IPS-NIHi11 (cell line): ENCODE data around the gene TTLL3.

Source experiments
- DNase-seq: peaks from one replicate; pipeline ENCODE4 v3.0.0; 2012; ENCODE audit warnings: mixed read lengths, low spot score

The TTLL3 gene

DNA sequence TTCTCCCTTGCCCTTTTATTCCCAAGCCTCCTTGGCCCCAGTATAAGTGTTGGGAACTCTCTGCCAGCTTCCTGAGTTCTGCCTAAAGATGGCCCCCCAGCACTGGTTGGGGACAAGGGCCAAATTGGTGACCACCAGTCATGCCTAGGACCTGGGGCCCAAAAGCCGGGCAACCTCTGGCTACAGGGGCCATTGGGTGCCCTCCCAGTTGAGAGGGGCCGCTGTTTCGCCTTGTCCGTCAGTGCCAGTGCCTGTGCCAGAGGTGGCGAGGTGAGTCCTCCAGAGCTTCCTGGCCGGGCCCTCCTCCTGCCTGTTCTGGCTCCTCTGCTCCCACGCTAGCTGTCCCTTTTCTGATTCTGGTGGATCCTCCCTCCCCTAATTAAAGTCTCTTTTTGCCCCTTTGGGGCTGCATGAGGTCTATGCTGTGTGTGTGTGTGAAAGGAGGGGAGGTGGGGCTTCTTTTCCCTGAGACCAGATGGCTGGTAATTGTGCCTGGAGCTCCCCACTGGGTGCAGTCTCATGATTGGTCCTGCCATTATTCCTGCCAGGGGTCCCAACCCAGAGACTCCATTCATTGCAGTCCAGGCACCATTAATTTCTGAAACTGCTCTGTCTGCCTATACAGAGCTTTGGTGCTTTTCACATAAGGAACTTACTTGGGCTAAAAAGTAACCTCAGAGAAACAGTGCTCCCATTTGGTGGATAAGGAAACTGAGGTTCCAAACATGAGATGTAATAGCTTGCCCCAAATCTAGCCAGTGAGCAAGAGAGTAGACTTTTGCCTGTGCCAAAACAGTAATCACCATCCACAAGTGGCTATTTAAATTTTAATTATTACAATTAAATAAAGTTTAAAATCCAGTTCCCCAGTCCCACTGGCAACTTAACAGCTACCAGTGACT is 3.1 kb upstream of the TTLL3 start:
- DNase-seq = no peak

DNA sequence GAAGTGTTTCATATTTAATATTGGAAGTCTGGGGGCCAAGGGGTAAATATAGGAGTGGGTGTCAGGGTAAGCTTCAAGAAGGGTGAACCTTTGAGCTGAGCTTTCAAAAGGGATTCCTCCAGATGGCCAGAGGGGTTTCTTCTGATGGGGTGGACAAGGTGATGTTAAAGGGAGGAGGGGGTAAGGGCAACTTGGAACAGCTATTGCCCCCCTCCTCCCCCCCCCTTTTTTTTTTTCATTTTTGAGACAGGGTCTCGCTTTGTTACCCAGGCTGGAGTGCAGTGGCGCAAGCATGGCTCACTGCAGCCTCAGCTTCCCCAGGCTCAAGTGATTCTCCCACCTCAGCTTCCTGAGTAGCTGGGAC is 2.1 kb upstream of the TTLL3 start:
- DNase-seq = no peak

DNA sequence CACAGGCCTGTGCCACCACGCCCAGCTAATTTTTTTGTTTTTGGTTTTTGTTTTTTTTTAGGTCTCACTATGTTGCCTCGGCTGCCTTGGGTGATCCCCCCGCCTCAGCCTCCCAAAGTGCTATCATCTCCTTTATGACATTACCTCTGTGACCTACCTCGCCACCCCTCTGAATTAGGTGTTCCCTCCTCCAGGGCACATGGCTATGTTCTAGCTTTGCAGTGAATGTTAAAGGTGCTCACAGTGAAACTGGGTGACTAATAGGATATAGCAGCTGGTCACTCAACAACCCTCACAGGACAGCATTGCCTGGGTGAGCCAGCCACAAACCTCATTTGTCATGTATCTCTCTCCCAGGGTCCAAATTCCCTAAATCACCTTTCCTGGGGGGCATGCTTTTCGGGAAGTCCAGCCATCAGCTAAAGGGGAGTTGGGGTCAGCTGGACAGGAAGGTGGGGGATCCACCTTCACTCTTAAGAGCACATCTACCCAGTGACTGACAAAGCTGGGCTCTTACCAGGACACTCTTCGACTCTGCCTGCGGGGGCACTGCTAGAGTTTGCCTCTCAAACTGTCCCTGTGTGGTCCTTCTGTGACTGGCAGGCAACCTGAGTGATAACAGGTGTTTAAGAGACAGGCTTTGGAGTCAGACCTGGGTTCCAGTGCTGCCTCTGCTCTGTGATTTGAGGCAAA is 1.6 kb upstream of the TTLL3 start:
- peak; percentile 56 for DNase-seq

DNA sequence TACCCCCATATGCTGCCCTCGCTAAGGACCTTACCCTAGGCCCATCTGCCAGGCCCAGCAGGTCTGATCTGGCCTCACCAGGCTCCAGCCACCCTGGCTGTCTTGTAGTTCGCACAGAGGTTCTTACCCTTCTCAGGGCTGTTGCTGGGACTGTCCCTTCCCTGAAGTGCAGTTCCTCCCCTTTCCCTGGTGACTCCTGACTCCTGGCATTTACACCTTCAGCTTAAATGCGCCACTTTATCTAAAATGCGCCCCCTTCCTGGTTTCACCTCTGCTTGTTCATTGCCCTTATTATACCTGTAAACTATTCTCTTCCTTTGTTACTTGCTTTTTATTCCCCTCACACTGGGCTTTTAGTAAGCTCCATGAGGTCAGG is 835 bp upstream of the TTLL3 start:
- DNase-seq = no peak

DNA sequence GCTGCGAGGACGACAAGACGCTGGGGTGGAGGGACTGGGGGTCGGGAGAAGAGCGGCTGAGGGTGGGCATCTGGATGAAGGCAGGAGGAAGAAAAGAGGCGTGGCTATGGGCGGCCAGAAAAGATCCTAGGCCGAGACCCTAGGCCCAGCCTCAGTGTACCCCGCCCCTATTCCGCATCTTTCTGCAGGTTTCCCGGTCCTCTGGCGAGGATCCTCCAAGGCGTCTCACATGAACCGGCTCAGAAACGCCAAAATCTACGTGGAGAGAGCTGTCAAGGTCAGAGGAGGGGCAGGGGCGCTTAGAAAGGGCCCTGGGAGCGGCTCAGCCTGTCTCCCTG is 340 bp downstream of the TTLL3 start:
- DNase-seq = peak; percentile 63

DNA sequence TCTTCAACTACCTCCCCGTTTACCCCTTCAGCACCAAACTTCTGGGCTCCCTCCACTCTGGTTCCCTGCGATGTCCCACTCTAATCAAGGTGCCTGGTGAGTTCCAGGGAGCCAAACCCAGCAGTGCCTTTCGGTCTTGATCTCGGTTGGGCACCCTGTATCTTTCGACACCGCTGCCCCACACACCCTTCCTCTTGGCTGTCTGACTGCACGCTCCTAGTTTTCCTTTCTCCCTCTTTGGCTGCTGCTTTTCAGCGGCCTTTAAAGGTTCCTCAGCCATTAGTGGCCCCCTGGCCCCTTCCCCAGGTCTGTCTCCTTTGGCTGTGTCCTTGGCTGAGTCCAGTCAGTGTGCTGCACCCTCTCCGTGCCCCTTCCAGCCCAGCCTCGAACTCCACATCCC is 784 bp downstream of the TTLL3 start:
- DNase-seq = no peak

DNA sequence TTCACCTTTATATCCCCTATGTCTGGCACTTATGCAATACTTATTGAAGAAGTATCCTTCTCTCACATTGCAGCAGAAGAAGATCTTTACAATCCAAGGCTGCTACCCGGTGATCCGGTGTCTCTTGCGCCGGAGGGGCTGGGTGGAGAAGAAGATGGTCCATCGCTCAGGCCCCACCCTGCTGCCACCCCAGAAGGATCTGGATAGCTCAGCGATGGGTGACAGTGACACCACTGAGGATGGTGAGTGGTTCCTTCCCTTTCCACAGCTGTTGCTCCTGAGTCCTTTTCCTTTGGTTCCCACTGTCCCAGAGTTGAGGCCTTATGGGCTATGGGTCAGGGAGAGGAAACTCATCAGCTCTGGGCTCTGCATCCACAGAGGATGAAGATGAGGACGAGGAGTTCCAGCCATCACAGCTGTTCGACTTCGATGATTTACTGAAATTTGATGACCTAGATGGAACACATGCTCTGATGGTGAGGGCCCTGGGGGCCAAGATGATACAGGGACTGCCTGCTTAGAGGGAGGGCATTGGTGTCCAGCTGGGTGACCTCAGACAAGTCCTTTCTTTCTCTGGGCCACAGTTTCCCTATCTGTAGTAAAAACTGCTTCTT is 2.9 kb downstream of the TTLL3 start:
- no peak for DNase-seq

DNA sequence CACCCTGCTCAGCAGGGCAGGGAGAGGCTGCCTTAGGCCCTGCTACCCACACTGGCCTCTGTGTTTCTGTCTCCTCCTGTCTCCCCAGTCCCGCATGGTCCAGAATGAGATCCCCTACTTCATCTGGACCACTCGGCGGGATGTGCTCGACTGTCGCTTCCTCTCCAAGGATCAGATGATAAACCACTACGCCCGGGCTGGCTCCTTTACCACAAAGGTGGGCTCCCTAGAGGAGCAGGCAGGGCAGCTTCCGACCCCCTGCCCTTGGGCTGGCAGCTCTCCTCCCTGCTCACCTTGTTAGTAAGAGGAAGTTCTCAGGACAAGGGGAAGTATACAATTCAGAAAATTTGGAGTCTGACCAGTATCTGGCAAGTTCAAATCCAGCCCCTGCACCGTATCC is 5.9 kb downstream of the TTLL3 start:
- no peak for DNase-seq

DNA sequence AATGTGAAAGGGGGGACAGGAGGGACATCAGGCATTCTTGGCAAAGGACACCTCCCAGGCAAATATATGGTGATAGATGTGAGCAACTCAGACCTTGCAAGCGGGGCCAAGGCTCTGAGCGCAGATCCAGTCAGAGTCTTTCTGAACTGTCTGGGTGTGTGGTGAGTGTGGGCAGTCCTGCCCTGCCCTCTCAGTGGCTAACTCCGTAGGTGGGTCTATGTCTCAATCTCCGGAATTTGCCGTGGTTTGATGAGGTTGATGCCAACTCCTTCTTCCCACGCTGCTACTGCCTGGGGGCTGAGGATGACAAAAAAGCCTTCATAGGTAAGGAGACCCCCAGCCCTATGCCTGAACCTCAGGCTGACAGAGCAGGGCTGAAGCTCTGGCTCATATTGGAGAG is 7.4 kb downstream of the TTLL3 start:
- no peak for DNase-seq

DNA sequence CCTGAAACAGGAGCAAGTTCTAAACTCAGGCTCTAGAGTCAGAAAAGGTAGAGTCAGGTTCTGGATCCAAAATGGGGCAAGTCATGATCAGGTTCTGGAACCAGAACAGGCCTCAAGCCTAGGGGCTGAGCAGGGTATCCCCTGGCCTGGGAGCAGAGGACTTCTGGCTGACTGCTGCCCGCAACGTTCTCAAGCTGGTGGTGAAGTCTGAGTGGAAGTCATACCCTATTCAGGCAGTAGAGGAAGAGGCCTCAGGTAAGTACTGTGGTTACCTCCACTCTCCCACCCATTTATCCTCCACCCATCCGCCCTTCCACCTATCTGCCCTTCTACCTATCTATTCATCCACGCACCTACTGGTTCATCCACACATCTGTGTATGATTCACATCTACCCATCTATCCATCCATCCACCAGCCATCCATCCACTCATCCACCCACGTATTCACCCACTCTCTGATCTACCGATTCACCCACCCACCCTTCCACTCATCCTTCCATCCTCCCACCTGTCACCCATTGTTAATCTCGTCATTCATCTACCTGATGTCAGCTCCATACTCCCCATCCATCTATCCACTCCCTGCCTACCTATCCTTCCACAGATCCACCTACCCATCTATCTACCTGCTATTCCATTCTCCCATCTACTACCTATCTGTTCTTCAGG is 8.7 kb downstream of the TTLL3 start:
- no peak for DNase-seq

DNA sequence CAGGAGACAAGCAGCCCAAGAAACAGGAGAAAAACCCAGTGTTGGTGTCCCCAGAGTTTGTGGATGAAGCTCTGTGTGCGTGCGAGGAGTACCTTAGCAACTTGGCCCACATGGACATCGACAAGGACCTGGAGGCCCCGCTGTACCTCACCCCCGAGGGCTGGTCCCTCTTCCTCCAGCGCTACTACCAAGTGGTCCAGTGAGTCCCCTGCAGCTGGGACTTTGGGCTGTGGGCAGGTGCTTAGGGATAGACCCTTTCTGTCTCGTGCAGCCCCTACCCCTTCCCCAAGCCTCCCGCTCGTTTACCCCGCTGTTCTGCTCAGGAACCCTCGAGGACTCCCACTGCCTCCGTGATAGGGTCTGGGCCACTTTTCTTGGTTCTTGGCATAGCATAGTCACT is 10.5 kb downstream of the TTLL3 start:
- no peak for DNase-seq

DNA sequence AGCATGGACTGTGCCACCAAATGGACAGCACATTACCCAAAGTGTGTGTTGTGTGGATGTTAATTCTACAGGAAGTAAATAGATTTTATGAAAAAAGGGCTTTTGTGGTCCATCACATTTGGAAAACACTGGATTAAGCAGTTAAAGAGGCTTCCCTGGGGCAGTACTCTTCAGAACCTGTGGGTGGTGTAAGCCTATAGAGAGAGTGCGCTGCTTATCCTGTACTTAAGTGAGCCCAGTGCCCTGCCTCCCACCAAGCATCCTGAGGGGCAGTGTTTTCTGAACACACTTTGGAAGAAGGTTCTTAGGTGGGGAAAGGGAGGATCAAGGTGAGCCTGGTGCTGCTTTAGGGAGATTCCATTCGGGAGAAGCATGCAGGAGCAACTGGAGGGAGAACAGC is 10.9 kb downstream of the TTLL3 start:
- peak; percentile 61 for DNase-seq

DNA sequence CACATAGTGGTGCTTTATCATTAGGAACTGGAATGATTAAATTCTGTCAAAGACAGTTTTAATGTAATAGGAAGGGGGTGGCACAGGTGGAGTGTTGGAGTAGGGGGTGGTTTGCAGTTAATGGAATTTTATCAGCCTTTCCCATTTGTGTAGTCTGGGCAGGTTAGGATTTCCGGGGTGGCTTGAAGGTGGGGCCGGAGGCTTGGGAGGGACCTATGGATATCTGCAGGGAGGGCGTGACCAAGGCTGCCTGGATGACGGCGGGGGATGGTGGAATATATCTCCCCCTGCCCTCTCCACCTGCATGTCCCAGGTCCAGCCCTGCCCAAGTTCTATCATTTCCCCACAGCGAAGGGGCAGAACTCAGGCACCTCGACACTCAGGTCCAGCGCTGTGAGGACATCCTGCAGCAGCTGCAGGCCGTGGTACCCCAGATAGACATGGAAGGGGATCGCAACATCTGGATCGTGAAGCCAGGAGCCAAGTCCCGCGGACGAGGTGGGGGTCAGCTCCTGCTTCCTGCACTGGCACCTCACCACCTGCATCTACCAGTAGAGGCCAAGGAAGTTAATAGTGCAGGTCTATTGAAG is 15.5 kb downstream of the TTLL3 start:
- no peak for DNase-seq

DNA sequence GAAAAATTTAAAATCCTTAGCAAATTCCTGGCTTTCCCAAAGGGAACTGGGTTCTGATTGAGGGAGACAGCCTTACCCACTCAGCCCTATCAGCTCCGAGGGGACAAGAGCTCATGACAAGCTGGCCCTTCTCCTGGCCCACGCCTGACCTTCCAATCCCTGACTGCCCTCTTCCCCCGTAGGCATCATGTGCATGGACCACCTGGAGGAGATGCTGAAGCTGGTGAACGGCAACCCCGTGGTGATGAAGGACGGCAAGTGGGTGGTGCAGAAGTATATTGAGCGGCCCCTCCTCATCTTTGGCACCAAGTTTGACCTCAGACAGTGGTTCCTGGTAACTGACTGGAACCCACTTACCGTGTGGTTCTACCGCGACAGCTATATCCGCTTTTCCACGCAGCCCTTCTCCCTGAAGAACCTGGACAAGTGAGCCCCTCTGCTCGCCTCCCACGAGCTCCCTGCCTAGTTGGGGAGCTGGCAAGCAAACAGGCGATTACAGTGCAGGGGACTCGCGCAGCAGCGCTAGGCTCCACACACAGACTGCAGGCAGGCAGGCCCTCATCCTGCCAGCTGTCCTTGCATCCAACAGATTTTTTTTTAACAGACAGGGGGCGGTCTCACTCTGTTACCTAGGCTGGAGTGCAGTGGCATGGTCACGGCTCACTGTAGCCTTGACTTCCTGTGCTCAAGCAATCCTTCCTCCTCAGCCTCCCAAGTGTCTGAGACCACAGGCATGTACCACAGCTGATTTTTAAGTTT is 16.9 kb downstream of the TTLL3 start:
- DNase-seq = peak; percentile 71

DNA sequence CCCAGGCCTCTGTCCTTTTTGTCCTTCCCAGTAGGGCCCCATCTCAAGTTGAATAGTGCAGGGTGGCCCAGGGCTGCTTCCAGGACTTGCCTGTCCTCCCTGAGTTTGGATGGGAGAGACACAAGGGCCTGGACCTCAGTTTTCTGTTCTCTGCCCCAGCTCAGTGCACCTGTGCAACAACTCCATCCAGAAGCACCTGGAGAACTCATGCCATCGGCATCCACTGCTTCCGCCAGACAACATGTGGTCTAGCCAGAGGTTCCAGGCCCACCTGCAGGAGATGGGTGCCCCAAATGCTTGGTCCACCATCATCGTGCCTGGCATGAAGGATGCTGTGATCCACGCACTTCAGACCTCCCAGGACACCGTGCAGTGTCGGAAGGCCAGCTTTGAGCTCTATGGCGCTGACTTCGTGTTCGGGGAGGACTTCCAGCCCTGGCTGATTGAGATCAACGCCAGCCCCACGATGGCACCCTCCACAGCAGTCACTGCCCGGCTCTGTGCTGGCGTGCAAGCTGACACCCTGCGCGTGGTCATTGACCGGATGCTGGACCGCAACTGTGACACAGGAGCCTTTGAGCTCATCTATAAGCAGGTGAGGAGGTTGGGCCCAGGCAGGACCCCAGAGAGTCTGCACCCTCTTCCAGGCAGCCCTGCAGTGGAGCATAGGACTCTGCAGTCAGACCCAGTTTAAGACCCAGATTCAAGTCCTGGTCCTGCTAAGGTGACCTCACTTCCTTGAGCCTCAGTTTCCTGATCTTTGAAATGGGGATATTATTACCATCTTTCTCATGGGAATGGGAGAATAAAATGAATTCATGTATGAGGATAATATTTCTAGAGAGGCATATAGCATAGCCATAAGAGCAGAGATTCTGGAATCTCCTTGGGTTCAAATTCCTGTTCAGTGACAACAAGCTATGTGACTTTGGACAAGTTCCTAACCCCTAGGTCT is 19.0 kb downstream of the TTLL3 start:
- DNase-seq = no peak

DNA sequence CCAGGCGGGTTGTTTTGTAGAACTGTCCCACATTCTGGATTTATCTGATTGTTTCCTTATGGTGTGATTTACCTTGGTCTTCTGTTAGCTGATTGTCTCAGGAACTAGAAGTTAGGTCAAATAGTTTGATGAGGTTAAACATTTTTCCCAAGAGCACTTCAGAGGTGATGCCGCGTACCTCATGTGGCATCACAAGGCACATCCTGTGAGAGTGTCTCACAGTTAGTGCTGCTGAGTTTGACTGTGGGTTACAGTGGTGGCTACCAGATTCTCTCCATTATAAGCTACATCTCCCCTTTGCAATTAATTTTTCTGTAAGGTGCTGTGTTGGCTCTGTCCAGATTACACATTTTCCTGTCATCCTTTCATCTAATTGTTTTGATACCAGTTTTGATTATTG is 21.2 kb downstream of the TTLL3 start:
- no peak for DNase-seq

DNA sequence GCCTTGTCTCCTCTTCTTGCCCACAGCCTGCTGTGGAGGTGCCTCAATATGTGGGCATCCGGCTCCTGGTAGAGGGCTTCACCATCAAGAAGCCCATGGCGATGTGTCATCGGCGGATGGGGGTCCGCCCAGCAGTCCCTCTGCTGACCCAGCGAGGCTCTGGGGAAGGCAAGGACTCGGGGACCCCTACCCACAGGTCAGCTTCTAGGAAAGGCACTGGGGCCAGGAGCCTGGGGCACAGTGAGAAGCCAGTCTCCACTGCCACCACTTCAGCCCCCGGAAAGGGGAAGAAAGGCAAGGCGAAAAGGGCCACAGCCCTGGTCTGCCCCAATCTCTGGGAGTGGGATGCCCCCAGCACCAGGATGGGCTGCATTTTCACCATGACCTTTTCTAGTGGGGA is 23.0 kb downstream of the TTLL3 start:
- no peak for DNase-seq

DNA sequence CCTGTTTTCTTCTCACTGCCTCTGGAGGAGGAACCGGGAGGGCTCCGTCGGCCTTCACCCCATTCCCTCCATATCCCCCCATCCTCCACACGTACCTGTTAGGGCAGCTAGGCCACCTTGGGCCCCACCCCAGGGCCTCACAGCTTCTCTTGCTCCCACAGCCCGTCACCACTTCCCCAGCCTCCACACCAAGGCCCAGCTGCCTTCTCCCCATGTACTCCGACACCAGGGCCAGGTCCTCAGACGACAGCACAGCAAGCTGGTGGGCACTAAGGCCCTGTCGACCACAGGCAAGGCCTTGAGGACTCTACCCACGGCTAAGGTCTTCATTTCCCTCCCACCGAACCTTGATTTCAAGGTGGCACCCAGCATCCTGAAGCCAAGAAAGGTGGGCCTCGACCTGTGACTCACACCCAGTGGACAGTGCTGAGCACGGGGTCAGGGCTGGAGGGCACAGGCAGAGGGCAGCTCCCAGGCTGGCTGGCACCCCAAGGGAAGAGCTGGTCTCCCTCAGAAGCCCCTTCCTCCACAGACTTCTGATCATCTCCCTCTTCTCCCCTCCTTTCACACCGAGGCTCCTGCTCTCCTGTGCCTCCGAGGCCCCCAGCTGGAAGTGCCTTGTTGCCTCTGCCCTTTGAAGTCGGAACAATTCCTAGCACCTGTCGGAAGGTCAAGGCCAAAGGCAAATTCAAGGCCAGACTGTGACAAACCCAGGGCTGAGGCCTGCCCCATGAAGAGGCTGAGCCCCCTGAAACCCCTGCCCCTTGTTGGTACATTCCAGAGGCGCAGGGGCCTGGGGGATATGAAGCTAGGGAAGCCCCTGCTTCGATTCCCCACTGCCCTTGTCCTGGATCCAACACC is 24.7 kb downstream of the TTLL3 start:
- DNase-seq = no peak
